ENCODE data around the gene HACD3. TPM values are rescaled to one million over a fixed set of nuclear protein-coding genes. Genes with fewer than 3 reads are reported as not detected.

HACD3 gene
- total and polyA plus RNA-seq, 2 of the 4 experiments (the other 2 are of a cell fraction) = 60.9 to 131 TPM

DNA sequence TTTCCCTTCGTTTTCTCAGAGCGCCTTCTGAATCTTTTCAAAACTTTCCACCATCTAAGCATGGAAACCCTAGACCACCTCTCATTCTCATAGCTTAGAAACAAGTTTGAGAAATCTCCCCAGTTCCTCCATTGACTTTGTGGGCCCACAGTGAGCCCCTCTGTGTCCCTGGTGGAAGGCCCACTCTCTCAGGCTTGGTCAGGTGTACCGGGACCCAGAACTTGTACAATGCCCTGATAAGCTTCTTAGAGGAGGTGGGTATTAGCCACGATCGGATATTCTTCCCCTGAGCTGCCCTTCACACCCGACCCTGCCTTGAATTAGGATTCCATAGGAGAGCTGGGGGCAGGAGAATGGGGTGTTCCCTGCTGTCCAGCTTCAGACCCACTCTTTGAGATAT is 91.4 kb downstream of the HACD3 start, which contains the start of gene SLC24A1:
Gene SLC24A1, plus strand, starts transcription at position 301 of the 400 bp plus-strand sequence. CDS start 2,143 bp downstream, outside the sequence.
- in situ Hi-C loops (cut with MboI; ENCODE audit: low sequenced_read_pairs) = loop anchor here (25.0 kb wide), 1 partner anchor 666 kb away; the partner anchor contains the start of gene DIS3L
- no peak within 1 kb of the TSS for H3K4me2 ChIP-seq (ENCODE audit: low read depth, low read length)
- H4K8ac ChIP-seq (ENCODE audit: low read depth in 2 of 2, low read length in 2 of 2) = no peak within 1 kb of the TSS
- no peak within 1 kb of the TSS for H2AK9ac ChIP-seq (replicated peaks; ENCODE audit: low read depth, low read length, poor library complexity)
- intact Hi-C loops (cut with micrococcal nuclease) = no loop called here
- no peaks in the 10 kb centered on the region for H3K9me3 ChIP-seq (ENCODE audit: control insufficient read depth, insufficient read depth, low read length)
- no peaks in the 10 kb centered on the region for H3K27me3 ChIP-seq (ENCODE audit: control insufficient read depth, insufficient read depth, low read length)
- ChIA-PET CTCF (interaction anchor here (0.7 to 1.0 kb wide), 2 partner anchors 11 to 235 kb away, joined by 3 read pairs; partner anchors contain the start of gene INTS14), POLR2A (ENCODE audit: unreplicated experiment) (interaction anchor here (0.5 kb wide), 1 partner anchor 388 kb away, joined by 3 read pairs; no protein-coding TSS in a partner anchor)
- H3K14ac ChIP-seq (replicated peaks; ENCODE audit: low read depth, low read length) = no peak within 1 kb of the TSS
- peaks cover 9% of the 10 kb centered on the region for H3K9me1 ChIP-seq (ENCODE audit: insufficient read depth, low read length)
- no peak within 1 kb of the TSS for H2AK5ac ChIP-seq (ENCODE audit: low read depth, low read length)
- no peak within 1 kb of the TSS for H4K91ac ChIP-seq (ENCODE audit: insufficient read depth, low read depth, low read length)
- H3K56ac ChIP-seq (ENCODE audit: extremely low read depth, insufficient read depth, low read length) = no peak within 1 kb of the TSS
- no peak within 1 kb of the TSS for H2BK20ac ChIP-seq (ENCODE audit: low read depth, low read length)
- H2BK120ac ChIP-seq (ENCODE audit: low read depth, low read length) = no peak within 1 kb of the TSS
- no peak within 1 kb of the TSS for H3K18ac ChIP-seq (ENCODE audit: low read depth, low read length)
- H3K23ac ChIP-seq (ENCODE audit: low read depth, low read length) = no peak within 1 kb of the TSS; the same call in 1 of the 2 replicates
- H2BK15ac ChIP-seq (ENCODE audit: low read depth, low read length) = no peak within 1 kb of the TSS
- no TSS peak for BruUV-seq (replicated peaks)
- H2BK5ac ChIP-seq (ENCODE audit: low read depth, low read length, poor library complexity, severe bottlenecking) = no peak within 1 kb of the TSS
- H3K36me3 ChIP-seq (ENCODE audit: control insufficient read depth, insufficient read depth, low read length) = no peaks in the 10 kb centered on the region; the same call in 1 of the 2 replicates
- ATAC-seq (ENCODE audit: low read depth) (no peak), DNase-seq (no peak)
- H4K20me1 ChIP-seq (ENCODE audit: insufficient read depth, low read length) = no peaks in the 10 kb centered on the region
- dilution Hi-C loops (cut with HindIII; ENCODE audit: low sequenced_read_pairs, unreplicated experiment) = no loop called here
- H3K4ac ChIP-seq (ENCODE audit: low read depth, low read length) = no peak within 1 kb of the TSS
- H3K4me3 ChIP-seq (ENCODE audit: insufficient read depth, low read depth, low read length) = no peak within 1 kb of the TSS
- H3K79me1 ChIP-seq (ENCODE audit: low read depth in 1 of 2, low read length in 2 of 2) = no peaks in the 10 kb centered on the region
- 83% methylated on average over 2 of the region's 6 CpGs; no CpG with 5 or more reads in 1 of the 2 experiments for WGBS, 2 experiments (ENCODE audit: extremely low coverage in 2 of 2, insufficient read length in 1 of 2)
- no peak within 1 kb of the TSS for H3K9ac ChIP-seq (ENCODE audit: low read depth, low read length)
- H3K27ac ChIP-seq (ENCODE audit: insufficient read depth, low read length) = no peak within 1 kb of the TSS
- H3K4me1 ChIP-seq (ENCODE audit: control insufficient read depth, insufficient read depth, low read length) = no peaks in the 10 kb centered on the region
- no peak within 1 kb of the TSS for H2AFZ ChIP-seq (replicated peaks; ENCODE audit: low read length, poor library complexity)
- H4K5ac ChIP-seq (ENCODE audit: low read depth, low read length) = no peak within 1 kb of the TSS
- no peak for TF ChIP-seq NFE2L2 (IDR thresholded peaks at IDR 0.05; ENCODE audit: low read depth, low read length)
- TF ChIP-seq, protein P1, sequence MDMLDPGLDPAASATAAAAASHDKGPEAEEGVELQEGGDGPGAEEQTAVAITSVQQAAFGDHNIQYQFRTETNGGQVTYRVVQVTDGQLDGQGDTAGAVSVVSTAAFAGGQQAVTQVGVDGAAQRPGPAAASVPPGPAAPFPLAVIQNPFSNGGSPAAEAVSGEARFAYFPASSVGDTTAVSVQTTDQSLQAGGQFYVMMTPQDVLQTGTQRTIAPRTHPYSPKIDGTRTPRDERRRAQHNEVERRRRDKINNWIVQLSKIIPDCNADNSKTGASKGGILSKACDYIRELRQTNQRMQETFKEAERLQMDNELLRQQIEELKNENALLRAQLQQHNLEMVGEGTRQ (IDR thresholded peaks at IDR 0.05; ENCODE audit: low read depth, low read length) = no peak
- no peak for TF ChIP-seq BHLHE40 (IDR thresholded peaks at IDR 0.05; ENCODE audit: low read depth, low read length)
- no peak for TF ChIP-seq POLR2A (IDR thresholded peaks at IDR 0.05; ENCODE audit: low read depth, low read length)
- TF ChIP-seq, protein P2, sequence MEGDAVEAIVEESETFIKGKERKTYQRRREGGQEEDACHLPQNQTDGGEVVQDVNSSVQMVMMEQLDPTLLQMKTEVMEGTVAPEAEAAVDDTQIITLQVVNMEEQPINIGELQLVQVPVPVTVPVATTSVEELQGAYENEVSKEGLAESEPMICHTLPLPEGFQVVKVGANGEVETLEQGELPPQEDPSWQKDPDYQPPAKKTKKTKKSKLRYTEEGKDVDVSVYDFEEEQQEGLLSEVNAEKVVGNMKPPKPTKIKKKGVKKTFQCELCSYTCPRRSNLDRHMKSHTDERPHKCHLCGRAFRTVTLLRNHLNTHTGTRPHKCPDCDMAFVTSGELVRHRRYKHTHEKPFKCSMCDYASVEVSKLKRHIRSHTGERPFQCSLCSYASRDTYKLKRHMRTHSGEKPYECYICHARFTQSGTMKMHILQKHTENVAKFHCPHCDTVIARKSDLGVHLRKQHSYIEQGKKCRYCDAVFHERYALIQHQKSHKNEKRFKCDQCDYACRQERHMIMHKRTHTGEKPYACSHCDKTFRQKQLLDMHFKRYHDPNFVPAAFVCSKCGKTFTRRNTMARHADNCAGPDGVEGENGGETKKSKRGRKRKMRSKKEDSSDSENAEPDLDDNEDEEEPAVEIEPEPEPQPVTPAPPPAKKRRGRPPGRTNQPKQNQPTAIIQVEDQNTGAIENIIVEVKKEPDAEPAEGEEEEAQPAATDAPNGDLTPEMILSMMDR (conservative IDR thresholded peaks at IDR 0.05; ENCODE audit: low read depth, low read length) = no peak
- TF ChIP-seq RAD21 (IDR thresholded peaks at IDR 0.05; ENCODE audit: low read length) = no peak
- TF ChIP-seq CHD1 (IDR thresholded peaks at IDR 0.05; ENCODE audit: low read depth, low read length) = no peak
- TF ChIP-seq FOS (IDR thresholded peaks at IDR 0.05; ENCODE audit: low read depth, low read length) = no peak
- TF ChIP-seq, protein P3, sequence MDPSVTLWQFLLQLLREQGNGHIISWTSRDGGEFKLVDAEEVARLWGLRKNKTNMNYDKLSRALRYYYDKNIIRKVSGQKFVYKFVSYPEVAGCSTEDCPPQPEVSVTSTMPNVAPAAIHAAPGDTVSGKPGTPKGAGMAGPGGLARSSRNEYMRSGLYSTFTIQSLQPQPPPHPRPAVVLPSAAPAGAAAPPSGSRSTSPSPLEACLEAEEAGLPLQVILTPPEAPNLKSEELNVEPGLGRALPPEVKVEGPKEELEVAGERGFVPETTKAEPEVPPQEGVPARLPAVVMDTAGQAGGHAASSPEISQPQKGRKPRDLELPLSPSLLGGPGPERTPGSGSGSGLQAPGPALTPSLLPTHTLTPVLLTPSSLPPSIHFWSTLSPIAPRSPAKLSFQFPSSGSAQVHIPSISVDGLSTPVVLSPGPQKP (IDR thresholded peaks at IDR 0.05; ENCODE audit: borderline replicate concordance, low read depth, low read length) = no peak
- no peak for TF ChIP-seq RCOR1 (IDR thresholded peaks at IDR 0.05; ENCODE audit: insufficient replicate concordance, low read length)
- TF ChIP-seq MXI1 (IDR thresholded peaks at IDR 0.05; ENCODE audit: borderline replicate concordance, low read depth, low read length) = no peak
- TF ChIP-seq SMC3 (IDR thresholded peaks at IDR 0.05; ENCODE audit: low read depth, low read length) = no peak
- TF ChIP-seq RFX5 (IDR thresholded peaks at IDR 0.05; ENCODE audit: low read depth, low read length) = no peak
- TF ChIP-seq CEBPB (IDR thresholded peaks at IDR 0.05; ENCODE audit: low read depth, low read length) = no peak
- TF ChIP-seq MAZ (IDR thresholded peaks at IDR 0.05; ENCODE audit: borderline replicate concordance, low read depth, low read length) = no peak
- TF ChIP-seq MAFK (IDR thresholded peaks at IDR 0.05; ENCODE audit: low read depth, low read length) = no peak

Data from IMR-90 (cell line).